Ishikawa (cell line): ENCODE results near the gene GRIK2.

ENCODE experiments used
- CEBPB ChIP-seq: IDR thresholded peaks from 2 replicates; pipeline ENCODE4 v1.6.1; 2012
- CREB1 ChIP-seq: IDR thresholded peaks from 2 replicates; pipeline ENCODE4 v1.6.1; 2012; ENCODE audit warnings: low read depth
- EGR1 ChIP-seq: IDR thresholded peaks from 2 replicates; pipeline ENCODE4 v1.6.1; 2012
- EP300 ChIP-seq: IDR thresholded peaks from 2 replicates; pipeline ENCODE4 v1.6.1; 2012; ENCODE audit warnings: borderline replicate concordance
- FOXM1 ChIP-seq: IDR thresholded peaks from 2 replicates; pipeline ENCODE4 v1.6.1; 2012; ENCODE audit warnings: low read depth, borderline replicate concordance
- NFIC ChIP-seq: IDR thresholded peaks from 2 replicates; pipeline ENCODE4 v1.6.1; 2012
- RAD21 ChIP-seq: IDR thresholded peaks from 2 replicates; pipeline ENCODE4 v1.6.1; 2012; ENCODE audit warnings: low read depth
- REST ChIP-seq: IDR thresholded peaks from 2 replicates; pipeline ENCODE4 v1.6.1; 2012; ENCODE audit warnings: low read depth, mild to moderate bottlenecking
- TAF1 ChIP-seq: IDR thresholded peaks from 2 replicates; pipeline ENCODE4 v1.6.1; 2012; ENCODE audit warnings: low read depth, mild to moderate bottlenecking
- TCF12 ChIP-seq: IDR thresholded peaks from 2 replicates; pipeline ENCODE4 v1.6.1; 2012; ENCODE audit warnings: low read depth
- TEAD4 ChIP-seq: IDR thresholded peaks from 2 replicates; pipeline ENCODE4 v1.6.1; 2012
- USF1 ChIP-seq: IDR thresholded peaks from 2 replicates; pipeline ENCODE4 v1.6.1; 2012
- YY1 ChIP-seq: IDR thresholded peaks from 2 replicates; pipeline ENCODE4 v1.6.1; 2012; ENCODE audit warnings: low read depth
- ZBTB7A ChIP-seq: IDR thresholded peaks from 2 replicates; pipeline ENCODE4 v1.6.1; 2012; ENCODE audit warnings: low read depth
- TF ChIP-seq, protein P1 (sequence below): IDR thresholded peaks from 2 replicates; pipeline ENCODE4 v1.6.1; 2012

The GRIK2 gene

GRCh38 chr6:101534386-101534785, 140.9 kb downstream of the GRIK2 start:
- TF ChIP-seq TCF12: no peak
- TF ChIP-seq CEBPB: no peak
- TF ChIP-seq TEAD4: no peak
- TF ChIP-seq NFIC: no peak
- TF ChIP-seq CREB1: no peak
- no peak for TF ChIP-seq EP300
- TF ChIP-seq FOXM1: no peak
- no peak for TF ChIP-seq YY1
- TF ChIP-seq TAF1: no peak
- no peak for TF ChIP-seq USF1
- TF ChIP-seq, protein P1, sequence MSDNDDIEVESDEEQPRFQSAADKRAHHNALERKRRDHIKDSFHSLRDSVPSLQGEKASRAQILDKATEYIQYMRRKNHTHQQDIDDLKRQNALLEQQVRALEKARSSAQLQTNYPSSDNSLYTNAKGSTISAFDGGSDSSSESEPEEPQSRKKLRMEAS: no peak
- TF ChIP-seq RAD21: no peak
- no peak for TF ChIP-seq EGR1
- TF ChIP-seq ZBTB7A: no peak
- no peak for TF ChIP-seq REST

- no peak for TF ChIP-seq CEBPB
- TF ChIP-seq CREB1: no peak
- TF ChIP-seq YY1: no peak
- TF ChIP-seq TAF1: no peak
- TF ChIP-seq, protein P1: no peak
- TF ChIP-seq EGR1: no peak
- no peak for TF ChIP-seq USF1
- no peak for TF ChIP-seq NFIC
- no peak for TF ChIP-seq TEAD4
- no peak for TF ChIP-seq ZBTB7A
- TF ChIP-seq RAD21: no peak
- no peak for TF ChIP-seq TCF12
- no peak for TF ChIP-seq EP300
- no peak for TF ChIP-seq REST
- no peak for TF ChIP-seq FOXM1
Measured at GRCh38 chr6:101534821-101535220, 141.3 kb downstream of the GRIK2 start.

DNA sequence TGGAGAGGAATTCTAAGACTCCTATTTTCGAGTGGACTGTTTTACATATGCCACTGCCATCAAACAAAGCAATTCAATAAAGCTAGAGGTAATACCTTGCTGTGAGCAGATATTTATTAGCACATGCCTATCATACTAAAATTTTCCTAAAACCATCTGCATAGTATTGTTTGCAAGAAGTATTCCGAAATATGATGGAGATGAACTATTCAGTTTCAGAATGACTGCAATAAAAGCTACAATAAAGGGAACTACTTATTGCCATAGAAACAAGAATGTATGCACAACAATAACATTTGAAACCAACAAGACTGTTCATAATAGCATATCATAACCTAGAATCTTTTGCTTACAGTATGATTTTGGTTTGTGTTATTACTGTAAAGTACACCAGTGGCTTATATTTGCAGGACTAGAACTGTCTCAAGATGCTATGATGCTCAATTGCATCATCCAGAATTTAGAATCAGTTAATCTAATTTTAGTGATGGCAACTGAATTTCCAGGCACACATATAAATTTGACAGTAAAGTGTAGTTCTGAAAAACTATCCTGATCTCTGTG, 144.3 kb downstream of the GRIK2 start:
- TF ChIP-seq TAF1 (no peak), NFIC (no peak), EGR1 (no peak), YY1 (no peak), USF1 (no peak), REST (no peak), EP300 (no peak)

- TF ChIP-seq EGR1 (no peak), CEBPB (no peak), EP300 (no peak), RAD21 (no peak), ZBTB7A (no peak)
Measured at GRCh38 chr6:101539510-101540245, 146.2 kb downstream of the GRIK2 start.
